Thyroid gland (tissue), 4 donors: ENCODE results near the gene CCDC192. TPM values are rescaled to one million over a fixed set of nuclear protein-coding genes. Genes with fewer than 3 reads are reported as not detected.

Source experiments
- DNase-seq, 2 donors: peaks; one replicate each; pipeline ENCODE4 v3.0.0-alpha.2; 2019
- H3K27ac ChIP-seq, 3 donors: fragments of 200-600 bp; sonication (generic); 1 replicate in 2 of 3; 2 replicates in 1 of 3; pipeline ENCODE4 v1.5.1; 2016 to 2019; ENCODE audit warnings: mild to moderate bottlenecking in 1 of 3, moderate library complexity in 1 of 3
- H3K27me3 ChIP-seq: fragments of 200-600 bp; sonication (generic); one replicate; pipeline ENCODE4 v1.5.1; 2019
- H3K36me3 ChIP-seq, 2 donors: fragments of 200-600 bp; sonication (generic); one replicate each; pipeline ENCODE4 v1.5.1; 2016 to 2019
- H3K4me1 ChIP-seq, 2 donors: fragments of 200-600 bp; sonication (generic); one replicate each; pipeline ENCODE4 v1.5.1; 2017 to 2019
- H3K4me3 ChIP-seq, 3 donors: fragments of 200-600 bp; sonication (generic); replicated peaks in 1 of 3; 1 replicate in 2 of 3; 2 replicates in 1 of 3; pipeline ENCODE4 v1.5.1; 2016; ENCODE audit warnings: mild to moderate bottlenecking in 1 of 3
- H3K9me3 ChIP-seq: fragments of 200-600 bp; sonication (generic); one replicate; pipeline ENCODE4 v1.5.1; 2017
- POLR2A ChIP-seq, 2 donors: fragments of 450-650 bp; IDR thresholded peaks; one replicate each; pipeline ENCODE4 v1.6.1; 2017; ENCODE audit warnings: antibody characterized with exemption in 2 of 2, mild to moderate bottlenecking in 2 of 2, moderate library complexity in 1 of 2
- WGBS, 2 donors: methylation state at CpG; one replicate each; pipeline ENCODE4 v1.1.5; 2017; 5-methylcytosine and 5-hydroxymethylcytosine counted together
- intact Hi-C: fragments of 100-400 bp; cut with DNase I; formaldehyde crosslinking; loops from one replicate; pipeline ENCODE4 v1.15.1; 2023
- total RNA-seq, 4 donors: library from RNA; depleted of rRNA; stranded (reverse); fragments of >200 nt; gene quantifications; one replicate each; pipeline ENCODE4 v1.2.3, GENCODE V29; 2016
- TF ChIP-seq, protein P1 (sequence below), 6 experiments: fragments of 200-600 bp in 3 of 6; fragments of 450-650 bp in 3 of 6; sonication (generic) in 3 of 6; IDR thresholded peaks; one replicate each; pipeline ENCODE4 v1.5.1; 2016 to 2019; ENCODE audit warnings: antibody characterized with exemption in 6 of 6, mild to moderate bottlenecking in 2 of 6, inconsistent platforms in 1 of 6, moderate library complexity in 1 of 6

Gene CCDC192
- total RNA-seq, 4 donors from 2014 or later: 1.3 TPM; not detected in 3

- H3K36me3 ChIP-seq: no peaks in the 10 kb centered on the region
- no peak for DNase-seq
- no peaks in the 10 kb centered on the region for H3K4me1 ChIP-seq
- no peaks in the 10 kb centered on the region for H3K9me3 ChIP-seq
- WGBS, 2 donors: 83 to 91% methylated on average over 3 of the region's 3 CpGs
- intact Hi-C loops: no loop called here
- no peaks in the 10 kb centered on the region for H3K27me3 ChIP-seq
- H3K27ac ChIP-seq: no peak overlapping the region
- H3K4me3 ChIP-seq: no peak overlapping the region
- TF ChIP-seq, protein P1, sequence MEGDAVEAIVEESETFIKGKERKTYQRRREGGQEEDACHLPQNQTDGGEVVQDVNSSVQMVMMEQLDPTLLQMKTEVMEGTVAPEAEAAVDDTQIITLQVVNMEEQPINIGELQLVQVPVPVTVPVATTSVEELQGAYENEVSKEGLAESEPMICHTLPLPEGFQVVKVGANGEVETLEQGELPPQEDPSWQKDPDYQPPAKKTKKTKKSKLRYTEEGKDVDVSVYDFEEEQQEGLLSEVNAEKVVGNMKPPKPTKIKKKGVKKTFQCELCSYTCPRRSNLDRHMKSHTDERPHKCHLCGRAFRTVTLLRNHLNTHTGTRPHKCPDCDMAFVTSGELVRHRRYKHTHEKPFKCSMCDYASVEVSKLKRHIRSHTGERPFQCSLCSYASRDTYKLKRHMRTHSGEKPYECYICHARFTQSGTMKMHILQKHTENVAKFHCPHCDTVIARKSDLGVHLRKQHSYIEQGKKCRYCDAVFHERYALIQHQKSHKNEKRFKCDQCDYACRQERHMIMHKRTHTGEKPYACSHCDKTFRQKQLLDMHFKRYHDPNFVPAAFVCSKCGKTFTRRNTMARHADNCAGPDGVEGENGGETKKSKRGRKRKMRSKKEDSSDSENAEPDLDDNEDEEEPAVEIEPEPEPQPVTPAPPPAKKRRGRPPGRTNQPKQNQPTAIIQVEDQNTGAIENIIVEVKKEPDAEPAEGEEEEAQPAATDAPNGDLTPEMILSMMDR (IDR thresholded peaks at IDR 0.05): no peak
- no peak for TF ChIP-seq POLR2A (IDR thresholded peaks at IDR 0.05)
These were observed 127.0 kb downstream of the CCDC192 start for GRCh38 chr5:127830157-127830556.

DNA sequence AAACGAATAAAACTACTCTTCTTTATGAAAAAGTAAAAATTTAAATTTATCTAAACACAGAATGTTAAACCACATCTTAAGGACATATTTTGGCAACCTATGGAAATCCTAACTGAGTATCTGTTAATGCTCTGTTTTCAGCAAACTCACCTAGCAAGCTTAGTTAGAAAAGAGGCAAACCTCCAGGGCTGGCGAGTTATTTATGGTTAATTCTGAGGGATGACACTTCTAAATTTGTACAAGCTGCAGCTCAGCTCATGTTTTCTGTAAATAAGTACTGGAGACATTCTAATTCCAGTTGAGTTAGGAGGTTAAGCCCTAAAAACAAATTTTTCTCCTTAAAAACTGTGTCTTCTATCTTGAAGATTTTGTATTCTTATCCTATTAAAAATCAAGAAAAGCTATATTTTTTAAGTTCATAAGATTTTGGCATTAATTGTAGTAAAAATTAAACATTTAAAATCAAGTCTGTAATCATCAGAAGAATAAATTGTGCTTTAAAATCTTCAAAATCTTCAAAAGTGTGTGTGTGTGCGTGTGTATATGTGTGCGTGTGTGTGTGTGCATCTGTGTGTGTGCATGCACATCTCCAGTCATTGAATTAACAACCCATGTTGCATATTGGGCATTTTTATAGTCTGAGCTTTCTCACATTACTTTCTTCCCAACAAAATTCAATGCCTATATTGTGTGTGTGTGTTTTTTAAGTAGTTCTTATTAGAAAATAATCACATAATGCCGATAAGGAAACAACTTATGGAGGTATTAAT is 127.8 kb downstream of the CCDC192 start:
- intact Hi-C loops: no loop called here
- Histone ChIP-seq H3K4me1 (no peaks in the 10 kb centered on the region), H3K27me3 (no peaks in the 10 kb centered on the region), H3K4me3 (no peak overlapping the region), H3K36me3 (no peaks in the 10 kb centered on the region), H3K9me3 (no peaks in the 10 kb centered on the region), H3K27ac (no peak overlapping the region)
- DNase-seq: no peak
- WGBS, 2 donors: 88 to 89% methylated on average over 5 of the region's 5 CpGs
- TF ChIP-seq, protein P1 (IDR thresholded peaks at IDR 0.05): no peak
- no peak for TF ChIP-seq POLR2A (IDR thresholded peaks at IDR 0.05)

- 89 to 91% methylated on average over 5 of the region's 5 CpGs for WGBS, 2 donors
- no peak overlapping the region for H3K27ac ChIP-seq
- no peaks in the 10 kb centered on the region for H3K27me3 ChIP-seq
- no peaks in the 10 kb centered on the region for H3K4me1 ChIP-seq
- no peak for DNase-seq
- TF ChIP-seq, protein P1 (IDR thresholded peaks at IDR 0.05): no peak
- no peak for TF ChIP-seq POLR2A (IDR thresholded peaks at IDR 0.05)
- H3K9me3 ChIP-seq: no peaks in the 10 kb centered on the region
- intact Hi-C loops: no loop called here
- H3K4me3 ChIP-seq: no peak overlapping the region
- H3K36me3 ChIP-seq: no peaks in the 10 kb centered on the region
These were observed 128.9 kb downstream of the CCDC192 start for GRCh38 chr5:127832067-127832466.

GRCh38 chr5:127834094-127834531 is 130.9 kb downstream of the CCDC192 start:
- H3K27ac ChIP-seq: no peak overlapping the region
- no peak for TF ChIP-seq POLR2A (IDR thresholded peaks at IDR 0.05)
- TF ChIP-seq, protein P1 (IDR thresholded peaks at IDR 0.05): no peak
- H3K36me3 ChIP-seq: no peaks in the 10 kb centered on the region
- DNase-seq: no peak
- H3K27me3 ChIP-seq: no peaks in the 10 kb centered on the region
- H3K9me3 ChIP-seq: no peaks in the 10 kb centered on the region
- H3K4me1 ChIP-seq: no peaks in the 10 kb centered on the region
- intact Hi-C loops: no loop called here
- no peak overlapping the region for H3K4me3 ChIP-seq
- 65 to 82% methylated on average over 2 of the region's 2 CpGs for WGBS, 2 donors

- 79 to 84% methylated on average over 5 of the region's 5 CpGs for WGBS, 2 donors
- Histone ChIP-seq H3K4me3 (no peak overlapping the region), H3K27ac (no peak overlapping the region), H3K9me3 (no peaks in the 10 kb centered on the region), H3K4me1 (no peaks in the 10 kb centered on the region), H3K27me3 (no peaks in the 10 kb centered on the region), H3K36me3 (no peaks in the 10 kb centered on the region)
- TF ChIP-seq, protein P1 (IDR thresholded peaks at IDR 0.05): no peak
- TF ChIP-seq POLR2A (IDR thresholded peaks at IDR 0.05): no peak
- DNase-seq: no peak
- intact Hi-C loops: no loop called here
These were observed 131.4 kb downstream of the CCDC192 start for GRCh38 chr5:127834554-127834953.
